PC-9 (cell line): ENCODE data around the gene OR12D2.

Experiments used
- EZH2 ChIP-seq: fragments of 200-600 bp; sonication (generic); IDR thresholded peaks from 2 replicates; pipeline ENCODE4 v1.8.0; 2017; ENCODE audit warnings: antibody characterized with exemption, low read depth
- TF ChIP-seq, protein P1 (sequence below): fragments of 200-600 bp; sonication (generic); conservative IDR thresholded peaks from 2 replicates; pipeline ENCODE4 v1.6.1; 2017; ENCODE audit warnings: mixed run types, antibody characterized with exemption, mild to moderate bottlenecking, moderate library complexity

DNA sequence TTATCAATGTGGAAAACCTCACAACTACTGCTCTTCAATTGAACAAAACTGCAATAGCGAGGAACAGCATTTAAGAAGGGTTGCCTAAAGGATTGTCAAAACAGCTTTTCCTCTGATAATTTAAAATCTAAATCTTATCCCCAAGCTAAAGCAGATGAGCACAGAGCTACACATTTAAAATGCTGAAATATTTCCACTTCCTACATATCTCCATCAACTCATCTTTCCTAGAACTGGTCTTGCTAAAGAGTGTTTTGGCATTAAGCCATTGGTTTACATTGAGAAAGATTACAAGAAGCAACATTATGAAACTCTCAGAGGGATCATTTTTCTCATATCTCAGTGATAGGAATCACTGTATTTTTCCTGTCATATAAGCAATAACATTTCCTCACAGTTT is 47.3 kb downstream of the OR12D2 start:
- TF ChIP-seq, protein P1, sequence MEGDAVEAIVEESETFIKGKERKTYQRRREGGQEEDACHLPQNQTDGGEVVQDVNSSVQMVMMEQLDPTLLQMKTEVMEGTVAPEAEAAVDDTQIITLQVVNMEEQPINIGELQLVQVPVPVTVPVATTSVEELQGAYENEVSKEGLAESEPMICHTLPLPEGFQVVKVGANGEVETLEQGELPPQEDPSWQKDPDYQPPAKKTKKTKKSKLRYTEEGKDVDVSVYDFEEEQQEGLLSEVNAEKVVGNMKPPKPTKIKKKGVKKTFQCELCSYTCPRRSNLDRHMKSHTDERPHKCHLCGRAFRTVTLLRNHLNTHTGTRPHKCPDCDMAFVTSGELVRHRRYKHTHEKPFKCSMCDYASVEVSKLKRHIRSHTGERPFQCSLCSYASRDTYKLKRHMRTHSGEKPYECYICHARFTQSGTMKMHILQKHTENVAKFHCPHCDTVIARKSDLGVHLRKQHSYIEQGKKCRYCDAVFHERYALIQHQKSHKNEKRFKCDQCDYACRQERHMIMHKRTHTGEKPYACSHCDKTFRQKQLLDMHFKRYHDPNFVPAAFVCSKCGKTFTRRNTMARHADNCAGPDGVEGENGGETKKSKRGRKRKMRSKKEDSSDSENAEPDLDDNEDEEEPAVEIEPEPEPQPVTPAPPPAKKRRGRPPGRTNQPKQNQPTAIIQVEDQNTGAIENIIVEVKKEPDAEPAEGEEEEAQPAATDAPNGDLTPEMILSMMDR: no peak
- no peak for TF ChIP-seq EZH2
